ENCODE results near the gene MAPKAP1. TPM values are rescaled to one million over a fixed set of nuclear protein-coding genes. Genes with fewer than 3 reads are reported as not detected.

The MAPKAP1 gene
- total and polyA plus RNA-seq, 2 donors = 61.4 to 97.6 TPM

DNA sequence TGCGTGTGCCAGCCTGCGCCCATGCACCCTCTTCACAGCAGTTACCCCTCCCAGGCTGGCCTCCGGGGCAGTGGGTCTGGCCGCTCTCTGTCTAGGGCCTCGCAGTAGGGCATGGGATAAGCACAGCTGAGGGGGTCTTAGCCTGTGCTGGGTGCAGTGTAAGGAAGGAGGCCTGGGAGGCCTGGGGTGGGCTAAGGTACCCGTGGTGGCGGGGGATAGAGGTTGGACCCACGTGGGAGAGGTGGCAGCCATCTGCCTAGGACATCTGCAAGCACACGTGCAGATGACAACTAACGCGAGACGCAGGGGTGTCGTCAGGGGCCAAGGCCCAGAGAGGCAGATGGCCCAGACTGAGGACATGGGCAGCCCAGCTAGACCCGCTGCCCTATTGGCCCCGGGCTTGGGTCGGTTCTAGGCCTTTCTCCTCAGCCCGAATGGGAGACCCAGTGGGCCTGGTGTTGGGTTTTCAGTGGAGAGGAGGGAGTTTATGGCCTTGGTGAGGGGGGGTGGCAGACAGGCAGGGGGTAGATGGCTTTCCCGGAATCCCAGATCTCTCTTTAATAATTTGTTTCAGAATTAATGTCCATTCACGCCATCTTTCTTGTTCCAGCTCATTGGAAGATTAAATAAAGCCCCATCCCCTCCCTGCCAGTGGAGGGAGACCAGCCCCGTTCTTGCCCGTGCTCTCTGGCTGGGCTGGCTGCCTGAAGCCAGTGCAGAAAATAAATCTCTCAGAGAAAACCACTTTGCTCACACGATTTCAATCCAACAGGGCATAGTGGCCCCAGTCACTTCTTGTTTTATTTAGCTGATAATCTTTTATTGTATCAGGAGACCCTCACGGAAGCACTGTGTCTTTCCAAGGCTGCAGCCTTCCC is 291.2 kb downstream of the MAPKAP1 start:
- H3K4me3 ChIP-seq (ENCODE audit: low read depth, low read length) = no peak overlapping the region
- DNase-seq (ENCODE audit: extremely low spot score) = no peak
- H3K4me1 ChIP-seq (ENCODE audit: insufficient read depth) = no peaks in the 10 kb centered on the region

GRCh38 chr9:125413579-125413978 is 293.4 kb downstream of the MAPKAP1 start:
- WGBS = 94% methylated on average over 8 of the region's 8 CpGs
- Histone ChIP-seq H3K4me1 (ENCODE audit: insufficient read depth) (no peaks in the 10 kb centered on the region), H3K27ac (ENCODE audit: low read depth) (no peak overlapping the region), H3K36me3 (ENCODE audit: insufficient read depth) (no peaks in the 10 kb centered on the region), H3K4me3 (ENCODE audit: low read depth, low read length) (no peak overlapping the region)
- no peak for DNase-seq (ENCODE audit: extremely low spot score)

More for the DNA sequence above, 291.2 kb downstream of the MAPKAP1 start:
- no peak overlapping the region for H3K27ac ChIP-seq (ENCODE audit: low read depth)
- WGBS = 82% methylated on average over 23 of the region's 23 CpGs
- no peaks in the 10 kb centered on the region for H3K36me3 ChIP-seq (ENCODE audit: insufficient read depth)

DNA sequence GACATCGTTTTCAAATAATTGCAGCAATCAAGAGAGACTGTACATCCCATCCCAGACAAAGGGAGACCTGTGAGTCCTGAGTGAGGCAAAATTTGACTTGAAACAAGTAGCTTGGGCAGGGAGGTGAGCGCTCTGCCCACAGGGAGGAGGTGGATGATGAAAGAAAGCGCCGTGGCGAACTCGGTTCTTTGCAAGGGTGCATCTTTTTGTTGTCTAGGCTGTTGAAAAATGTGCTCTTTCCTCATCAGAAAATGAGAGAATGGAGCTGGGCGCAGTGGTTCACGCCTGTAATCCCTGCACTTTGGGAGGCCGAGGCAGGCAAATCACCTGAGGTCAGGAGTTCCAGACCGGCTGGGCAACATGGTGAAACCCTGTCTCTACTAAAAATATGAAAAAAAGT is 294.8 kb downstream of the MAPKAP1 start:
- WGBS = 87% methylated on average over 10 of the region's 10 CpGs
- DNase-seq (ENCODE audit: extremely low spot score) = no peak

DNA sequence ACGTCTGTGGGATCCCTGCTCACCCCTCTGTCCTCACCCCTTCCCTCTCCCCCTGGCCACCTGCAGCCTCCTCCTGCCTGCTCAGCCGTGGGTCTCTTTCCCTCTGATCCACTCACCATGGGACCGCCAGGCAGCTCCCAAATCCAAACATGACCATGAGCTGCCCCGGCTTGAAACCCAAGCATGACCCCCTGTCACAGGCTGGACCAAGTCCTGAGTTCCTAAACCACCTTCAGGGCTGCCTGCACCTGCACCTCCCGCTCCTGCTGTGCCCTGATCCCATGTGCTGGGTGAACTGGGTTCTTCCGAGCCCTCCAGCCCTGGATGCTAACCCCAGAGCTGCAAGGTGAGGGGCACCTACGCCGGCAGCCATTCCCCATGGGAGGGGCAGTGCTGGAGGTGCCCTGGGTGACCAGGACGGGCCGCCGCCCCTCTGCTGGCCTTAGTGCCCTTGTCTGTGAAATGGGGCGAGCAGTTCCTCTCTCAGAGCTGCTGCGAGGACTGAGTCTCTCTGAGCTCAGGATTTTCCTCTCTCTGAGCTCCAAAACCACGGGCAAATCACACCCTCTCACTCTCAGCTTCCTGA is 295.7 kb downstream of the MAPKAP1 start:
- no peak overlapping the region for H3K27ac ChIP-seq (ENCODE audit: low read depth)
- no peaks in the 10 kb centered on the region for H3K4me1 ChIP-seq (ENCODE audit: insufficient read depth)
- WGBS = 85% methylated on average over 14 of the region's 14 CpGs

More for the DNA sequence above, 294.8 kb downstream of the MAPKAP1 start:
- no peak overlapping the region for H3K4me3 ChIP-seq (ENCODE audit: low read depth, low read length)
- H3K36me3 ChIP-seq (ENCODE audit: insufficient read depth) = no peaks in the 10 kb centered on the region
- H3K4me1 ChIP-seq (ENCODE audit: insufficient read depth) = no peaks in the 10 kb centered on the region
- no peak overlapping the region for H3K27ac ChIP-seq (ENCODE audit: low read depth)

GRCh38 chr9:125410522-125410894 is 296.5 kb downstream of the MAPKAP1 start:
- Histone ChIP-seq H3K36me3 (ENCODE audit: insufficient read depth) (no peaks in the 10 kb centered on the region), H3K4me1 (ENCODE audit: insufficient read depth) (no peaks in the 10 kb centered on the region), H3K27ac (ENCODE audit: low read depth) (no peak overlapping the region), H3K4me3 (ENCODE audit: low read depth, low read length) (no peak overlapping the region)
- DNase-seq (ENCODE audit: extremely low spot score) = no peak
- WGBS = 98% methylated on average over 24 of the region's 24 CpGs

More for the DNA sequence above, 295.7 kb downstream of the MAPKAP1 start:
- no peak for DNase-seq (ENCODE audit: extremely low spot score)
- Histone ChIP-seq H3K4me3 (ENCODE audit: low read depth, low read length) (no peak overlapping the region), H3K36me3 (ENCODE audit: insufficient read depth) (no peaks in the 10 kb centered on the region)

DNA sequence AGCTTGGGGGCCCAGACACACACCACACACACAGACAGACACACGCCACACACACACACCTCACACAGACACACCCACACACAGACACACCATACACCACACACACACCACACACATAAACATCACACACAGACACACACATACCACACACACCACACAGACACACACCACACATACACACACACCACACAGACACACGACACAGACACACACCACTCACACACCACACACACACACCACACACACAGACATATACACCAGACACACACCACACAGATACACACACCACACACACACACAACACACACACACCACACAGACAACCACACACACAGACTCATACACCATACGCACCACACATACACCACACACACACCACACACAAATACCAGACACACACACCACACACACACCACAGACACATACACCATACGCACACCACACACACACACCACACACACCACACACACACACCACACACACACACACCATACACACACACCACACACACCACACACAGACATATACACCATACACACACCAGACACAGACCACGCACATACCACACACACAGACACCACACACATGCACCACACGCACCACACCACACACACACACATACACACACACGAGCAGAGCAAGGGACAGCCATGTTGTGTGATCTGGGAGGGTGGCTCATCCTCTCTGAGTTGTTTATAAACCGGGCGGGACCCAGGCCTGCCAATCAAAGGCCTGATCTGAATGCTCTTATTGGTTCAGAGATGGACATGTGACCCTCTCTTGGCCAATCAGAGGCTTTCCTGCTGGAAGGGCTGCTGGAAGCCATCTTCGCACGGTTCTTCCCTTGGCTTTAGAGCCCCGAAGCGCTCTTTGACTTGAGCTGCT is 297.1 kb downstream of the MAPKAP1 start:
- no peak overlapping the region for H3K27ac ChIP-seq (ENCODE audit: low read depth)
- H3K36me3 ChIP-seq (ENCODE audit: insufficient read depth) = no peaks in the 10 kb centered on the region
- 96% methylated on average over 13 of the region's 13 CpGs for WGBS
- DNase-seq (ENCODE audit: extremely low spot score) = no peak
- H3K4me3 ChIP-seq (ENCODE audit: low read depth, low read length) = no peak overlapping the region
- H3K4me1 ChIP-seq (ENCODE audit: insufficient read depth) = no peaks in the 10 kb centered on the region

DNA sequence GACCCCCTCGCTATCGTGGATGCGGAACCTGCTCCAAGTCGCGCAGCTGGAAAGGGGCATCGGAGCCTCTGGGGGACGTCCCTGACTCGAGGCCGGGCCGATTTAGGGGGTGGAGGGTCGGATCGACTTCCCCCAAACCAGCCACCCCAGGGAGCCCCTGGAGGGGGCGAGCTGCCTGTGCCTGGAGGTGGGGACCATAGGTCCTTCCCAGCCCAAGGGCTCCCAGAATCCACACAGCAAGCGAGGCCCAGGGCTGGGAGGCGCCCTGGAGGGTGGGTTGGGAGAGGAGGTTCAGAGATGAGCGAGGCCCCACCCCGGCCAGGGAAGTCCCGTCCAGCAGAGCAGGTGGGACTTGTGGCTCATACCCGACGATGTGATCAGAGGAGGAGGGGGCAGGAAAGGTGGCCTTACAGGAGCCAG is 297.8 kb downstream of the MAPKAP1 start:
- 86% methylated on average over 20 of the region's 20 CpGs for WGBS
- Histone ChIP-seq H3K27ac (ENCODE audit: low read depth) (no peak overlapping the region), H3K36me3 (ENCODE audit: insufficient read depth) (no peaks in the 10 kb centered on the region), H3K4me1 (ENCODE audit: insufficient read depth) (no peaks in the 10 kb centered on the region), H3K4me3 (ENCODE audit: low read depth, low read length) (no peak overlapping the region)
- DNase-seq (ENCODE audit: extremely low spot score) = no peak

DNA sequence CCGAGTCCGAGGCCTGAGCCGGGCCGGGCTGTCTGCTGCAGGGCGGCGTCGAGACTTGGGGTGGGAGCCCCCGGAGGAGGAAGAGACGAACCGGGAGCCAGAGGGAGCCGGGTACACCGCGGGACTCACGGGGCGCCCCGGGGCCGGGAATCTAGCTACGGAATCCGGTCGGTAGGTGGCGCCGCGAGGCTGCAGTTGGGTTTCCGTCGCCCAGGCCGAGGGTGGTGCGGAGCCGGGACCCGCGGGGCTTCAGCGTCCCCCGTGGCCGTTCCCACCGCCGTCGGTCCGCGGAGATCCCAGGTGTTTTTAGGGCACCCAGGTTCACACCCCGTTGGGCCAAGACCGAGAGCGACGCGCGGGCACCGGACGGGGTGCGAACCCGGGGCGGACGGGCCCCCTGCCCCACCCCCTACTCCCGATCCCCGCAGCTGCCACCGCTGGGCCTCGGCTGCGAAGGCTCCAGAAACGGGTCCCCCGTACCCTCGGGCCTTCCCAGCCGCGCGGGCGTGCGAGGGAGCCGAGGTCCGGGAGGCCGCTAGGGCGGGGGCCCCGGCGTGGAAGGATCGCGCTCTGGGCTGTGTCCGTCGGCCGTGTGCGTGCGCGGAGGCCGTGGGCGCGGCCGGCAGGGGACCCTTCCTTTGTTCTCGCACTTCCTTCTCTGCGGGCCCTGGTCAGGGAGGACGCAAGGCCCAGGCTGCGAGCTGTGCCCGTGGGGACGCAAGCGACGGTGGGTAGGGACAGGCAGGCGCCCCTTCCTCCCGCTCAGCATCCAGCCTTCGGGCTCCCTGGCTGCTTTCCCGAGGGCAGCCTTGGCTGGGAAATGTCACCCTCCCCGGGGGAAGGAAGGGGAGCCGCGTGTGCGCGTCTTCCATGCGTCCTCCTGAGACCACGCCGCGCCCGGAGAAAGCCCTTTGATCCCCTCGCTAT is 298.8 kb downstream of the MAPKAP1 start:
- Histone ChIP-seq H3K36me3 (ENCODE audit: insufficient read depth) (no peaks in the 10 kb centered on the region), H3K27ac (ENCODE audit: low read depth) (no peak overlapping the region), H3K4me3 (ENCODE audit: low read depth, low read length) (peak overlapping the region; percentile 52), H3K4me1 (ENCODE audit: insufficient read depth) (no peaks in the 10 kb centered on the region)
- DNase-seq (ENCODE audit: extremely low spot score) = peak; percentile 23
- WGBS = 3% methylated on average over 104 of the region's 104 CpGs

GRCh38 chr9:125407432-125407973 is 299.5 kb downstream of the MAPKAP1 start:
- no peaks in the 10 kb centered on the region for H3K4me1 ChIP-seq (ENCODE audit: insufficient read depth)
- DNase-seq (ENCODE audit: extremely low spot score) = no peak
- peak overlapping the region; percentile 52 for H3K4me3 ChIP-seq (ENCODE audit: low read depth, low read length)
- H3K27ac ChIP-seq (ENCODE audit: low read depth) = no peak overlapping the region
- H3K36me3 ChIP-seq (ENCODE audit: insufficient read depth) = no peaks in the 10 kb centered on the region
- 40% methylated on average over 17 of the region's 17 CpGs for WGBS

DNA sequence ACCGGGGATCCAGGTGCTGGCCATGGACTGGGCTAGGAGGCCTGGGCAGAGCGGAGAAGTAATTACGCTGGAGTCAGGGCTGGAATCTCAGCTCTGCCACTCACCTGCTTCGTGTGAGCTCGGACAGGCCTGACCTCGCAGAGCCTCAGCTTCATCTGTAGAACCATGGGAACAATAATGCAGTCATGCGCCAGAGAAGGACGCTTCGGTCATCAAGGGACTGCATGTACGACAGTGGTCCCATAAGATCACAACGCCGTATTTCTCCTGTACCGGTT is 300.3 kb downstream of the MAPKAP1 start:
- WGBS = 96% methylated on average over 13 of the region's 13 CpGs
- Histone ChIP-seq H3K36me3 (ENCODE audit: insufficient read depth) (no peaks in the 10 kb centered on the region), H3K27ac (ENCODE audit: low read depth) (no peak overlapping the region), H3K4me3 (ENCODE audit: low read depth, low read length) (no peak overlapping the region), H3K4me1 (ENCODE audit: insufficient read depth) (no peaks in the 10 kb centered on the region)
- no peak for DNase-seq (ENCODE audit: extremely low spot score)

DNA sequence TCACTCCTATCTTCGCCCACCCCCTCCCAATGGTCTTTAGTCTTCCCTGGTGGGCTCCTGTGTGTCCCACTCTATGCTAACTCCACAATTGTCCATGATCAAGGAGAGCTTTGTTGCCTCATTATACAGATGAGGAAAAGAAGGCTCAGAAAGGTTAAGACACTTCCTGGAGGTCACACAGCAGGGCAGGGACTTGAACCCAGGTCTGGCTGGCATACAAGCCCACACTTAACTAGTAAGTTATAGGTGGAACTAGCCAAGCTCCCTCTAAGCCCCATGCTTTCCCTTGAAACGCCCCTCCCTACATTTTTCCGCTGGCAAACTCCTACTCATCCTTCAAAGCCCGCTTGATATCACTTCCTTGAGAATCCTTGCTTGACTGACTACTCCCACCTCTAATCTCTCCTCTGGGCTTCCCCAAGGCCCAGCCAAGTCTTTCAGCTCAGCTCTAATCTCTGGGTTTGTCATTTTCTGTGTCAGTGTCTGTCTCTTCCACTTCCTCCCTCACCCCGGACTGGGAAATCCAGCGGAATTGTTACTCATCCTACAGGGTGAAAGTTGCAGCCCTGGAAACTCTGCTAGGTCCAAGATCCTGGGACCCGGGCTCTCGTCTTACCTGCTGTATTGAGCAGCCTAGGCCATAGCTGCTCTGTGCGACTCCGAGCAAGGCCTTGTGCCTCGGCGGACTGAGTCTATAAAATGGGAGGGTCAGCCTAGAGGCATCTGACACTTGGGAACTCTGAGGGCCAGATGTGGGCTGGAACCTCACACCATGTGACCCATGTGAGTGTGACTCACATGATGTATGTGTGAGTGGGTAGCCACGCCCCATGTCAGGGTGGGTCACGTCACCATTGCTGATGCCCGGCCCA is 300.8 kb downstream of the MAPKAP1 start:
- no peak for DNase-seq (ENCODE audit: extremely low spot score)
- Histone ChIP-seq H3K4me3 (ENCODE audit: low read depth, low read length) (no peak overlapping the region), H3K36me3 (ENCODE audit: insufficient read depth) (no peaks in the 10 kb centered on the region), H3K27ac (ENCODE audit: low read depth) (no peak overlapping the region), H3K4me1 (ENCODE audit: insufficient read depth) (no peaks in the 10 kb centered on the region)
- 94% methylated on average over 15 of the region's 15 CpGs for WGBS

- Histone ChIP-seq H3K36me3 (ENCODE audit: insufficient read depth) (no peaks in the 10 kb centered on the region), H3K4me1 (ENCODE audit: insufficient read depth) (no peaks in the 10 kb centered on the region), H3K4me3 (ENCODE audit: low read depth, low read length) (no peak overlapping the region), H3K27ac (ENCODE audit: low read depth) (no peak overlapping the region)
- no peak for DNase-seq (ENCODE audit: extremely low spot score)
- 96% methylated on average over 7 of the region's 7 CpGs for WGBS
These were observed 302.3 kb downstream of the MAPKAP1 start for GRCh38 chr9:125404733-125405132.
